Right atrium auricular region (tissue), 2 donors: ENCODE measurements around the gene KCTD21. TPM values are rescaled to one million over a fixed set of nuclear protein-coding genes. Genes with fewer than 3 reads are reported as not detected.
"Not testable (repeated sequence)": the region's sequence is repeated elsewhere in the genome, so short reads cannot be mapped to it uniquely, and the experiment has no call there.

Source experiments
- DNase-seq: peaks from one replicate; pipeline ENCODE4 v3.0.0-alpha.2; 2019; ENCODE audit warnings: low spot score
- H3K27ac ChIP-seq, 2 donors: fragments of 200-600 bp; sonication (generic); 1 replicate in 1 of 2; 2 replicates in 1 of 2; pipeline ENCODE4 v1.5.1; 2016 to 2019
- H3K27me3 ChIP-seq, 2 donors: fragments of 200-600 bp; sonication (generic); one replicate each; pipeline versions ENCODE4 v1.5.1 to v1.6.0; 2017 to 2019
- H3K36me3 ChIP-seq: fragments of 200-600 bp; sonication (generic); one replicate; pipeline ENCODE4 v1.5.1; 2016
- H3K4me1 ChIP-seq, 2 donors: fragments of 200-600 bp; sonication (generic); one replicate each; pipeline versions ENCODE4 v1.5.1 to v1.6.0; 2017 to 2019
- H3K4me3 ChIP-seq, 2 donors: fragments of 200-600 bp; sonication (generic); 1 replicate in 1 of 2; 2 replicates in 1 of 2; pipeline ENCODE4 v1.5.1; 2017 to 2019; ENCODE audit warnings: mild to moderate bottlenecking in 1 of 2, moderate library complexity in 1 of 2
- H3K9me3 ChIP-seq, 2 donors: fragments of 200-600 bp; sonication (generic); one replicate each; pipeline ENCODE4 v1.5.1; 2019
- total RNA-seq, 2 donors: library from RNA; depleted of rRNA; stranded (reverse); fragments of >200 nt; gene quantifications; one replicate each; pipeline ENCODE4 v1.1.0, GENCODE V29; 2016
- TF ChIP-seq, protein P1 (sequence below), 2 donors: fragments of 200-600 bp; sonication (generic); IDR thresholded peaks; one replicate each; pipeline ENCODE4 v1.5.1; 2019; ENCODE audit warnings: antibody characterized with exemption in 2 of 2

The KCTD21 gene, protein sequence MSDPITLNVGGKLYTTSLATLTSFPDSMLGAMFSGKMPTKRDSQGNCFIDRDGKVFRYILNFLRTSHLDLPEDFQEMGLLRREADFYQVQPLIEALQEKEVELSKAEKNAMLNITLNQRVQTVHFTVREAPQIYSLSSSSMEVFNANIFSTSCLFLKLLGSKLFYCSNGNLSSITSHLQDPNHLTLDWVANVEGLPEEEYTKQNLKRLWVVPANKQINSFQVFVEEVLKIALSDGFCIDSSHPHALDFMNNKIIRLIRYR
- total RNA-seq = 10 to 100 TPM in 1 of 2 donors, 1 to 10 TPM in 1; 9.8 to 12.9 TPM

DNA sequence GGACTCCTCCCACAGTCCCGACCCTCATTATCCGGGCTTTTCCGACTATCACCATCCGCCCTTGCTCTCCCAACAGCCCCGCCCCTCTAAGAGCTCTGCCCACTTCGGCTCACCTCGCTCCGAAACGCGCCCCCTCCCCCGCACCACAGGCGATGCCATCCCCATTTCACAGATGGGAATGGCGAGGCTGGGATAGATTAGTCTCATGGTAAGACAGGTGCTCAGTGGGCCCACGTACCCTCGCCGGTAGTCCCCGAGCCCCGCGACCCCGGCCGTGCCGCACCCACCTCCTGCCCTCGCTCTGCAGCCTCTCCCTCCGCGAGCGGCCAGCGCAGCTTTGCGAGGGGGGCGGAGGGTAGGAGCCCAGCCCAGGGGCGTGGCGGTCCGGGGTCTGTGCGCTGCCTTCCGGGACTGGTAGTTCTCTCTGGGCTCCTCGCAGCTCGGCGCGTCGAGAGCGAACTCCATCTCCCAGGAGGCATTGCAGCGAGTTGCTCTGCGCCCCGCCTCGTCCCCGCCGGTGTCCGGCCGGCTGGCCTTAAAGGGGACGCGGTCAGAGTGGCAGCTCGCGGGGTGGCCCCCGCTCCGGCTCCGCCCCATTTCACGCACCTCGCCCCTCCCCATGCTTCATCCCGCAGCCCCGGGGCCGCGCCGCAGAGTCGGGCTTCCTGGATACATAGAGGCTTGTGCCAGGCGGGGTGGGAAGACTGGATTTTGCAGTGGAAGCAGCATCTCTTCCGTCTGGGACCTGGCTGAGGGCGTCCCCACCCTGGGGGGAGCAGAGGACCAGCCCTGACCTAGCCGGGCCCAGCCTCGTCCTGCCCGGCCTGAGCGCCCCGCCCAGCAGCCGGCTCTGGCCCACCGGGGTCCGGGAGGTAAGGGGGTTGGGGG lies at the start of gene KCTD21, which contains the start of gene USP35:
Gene KCTD21 (minus strand): TSS at position 341 of the 888 bp plus-strand sequence. CDS start 14,072 bp downstream, outside the sequence.
Gene USP35 (plus strand): TSS at position 634 of the 888 bp plus-strand sequence. CDS start 7,327 bp downstream, outside the sequence.
- no peaks in the 10 kb centered on the region for H3K27me3 ChIP-seq
- H3K4me3 ChIP-seq = peak within 1 kb of the TSS; percentile 89 to 91
- H3K4me1 ChIP-seq = peaks cover 0 to 55% of the 10 kb centered on the region in 2 donors
- H3K36me3 ChIP-seq = no peaks in the 10 kb centered on the region
- peak; percentile 97 for DNase-seq
- peak within 1 kb of the TSS; percentile 89 to 91 for H3K27ac ChIP-seq
- TF ChIP-seq, protein P1, sequence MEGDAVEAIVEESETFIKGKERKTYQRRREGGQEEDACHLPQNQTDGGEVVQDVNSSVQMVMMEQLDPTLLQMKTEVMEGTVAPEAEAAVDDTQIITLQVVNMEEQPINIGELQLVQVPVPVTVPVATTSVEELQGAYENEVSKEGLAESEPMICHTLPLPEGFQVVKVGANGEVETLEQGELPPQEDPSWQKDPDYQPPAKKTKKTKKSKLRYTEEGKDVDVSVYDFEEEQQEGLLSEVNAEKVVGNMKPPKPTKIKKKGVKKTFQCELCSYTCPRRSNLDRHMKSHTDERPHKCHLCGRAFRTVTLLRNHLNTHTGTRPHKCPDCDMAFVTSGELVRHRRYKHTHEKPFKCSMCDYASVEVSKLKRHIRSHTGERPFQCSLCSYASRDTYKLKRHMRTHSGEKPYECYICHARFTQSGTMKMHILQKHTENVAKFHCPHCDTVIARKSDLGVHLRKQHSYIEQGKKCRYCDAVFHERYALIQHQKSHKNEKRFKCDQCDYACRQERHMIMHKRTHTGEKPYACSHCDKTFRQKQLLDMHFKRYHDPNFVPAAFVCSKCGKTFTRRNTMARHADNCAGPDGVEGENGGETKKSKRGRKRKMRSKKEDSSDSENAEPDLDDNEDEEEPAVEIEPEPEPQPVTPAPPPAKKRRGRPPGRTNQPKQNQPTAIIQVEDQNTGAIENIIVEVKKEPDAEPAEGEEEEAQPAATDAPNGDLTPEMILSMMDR (IDR thresholded peaks at IDR 0.05) = no peak
- H3K9me3 ChIP-seq = no peaks in the 10 kb centered on the region

DNA sequence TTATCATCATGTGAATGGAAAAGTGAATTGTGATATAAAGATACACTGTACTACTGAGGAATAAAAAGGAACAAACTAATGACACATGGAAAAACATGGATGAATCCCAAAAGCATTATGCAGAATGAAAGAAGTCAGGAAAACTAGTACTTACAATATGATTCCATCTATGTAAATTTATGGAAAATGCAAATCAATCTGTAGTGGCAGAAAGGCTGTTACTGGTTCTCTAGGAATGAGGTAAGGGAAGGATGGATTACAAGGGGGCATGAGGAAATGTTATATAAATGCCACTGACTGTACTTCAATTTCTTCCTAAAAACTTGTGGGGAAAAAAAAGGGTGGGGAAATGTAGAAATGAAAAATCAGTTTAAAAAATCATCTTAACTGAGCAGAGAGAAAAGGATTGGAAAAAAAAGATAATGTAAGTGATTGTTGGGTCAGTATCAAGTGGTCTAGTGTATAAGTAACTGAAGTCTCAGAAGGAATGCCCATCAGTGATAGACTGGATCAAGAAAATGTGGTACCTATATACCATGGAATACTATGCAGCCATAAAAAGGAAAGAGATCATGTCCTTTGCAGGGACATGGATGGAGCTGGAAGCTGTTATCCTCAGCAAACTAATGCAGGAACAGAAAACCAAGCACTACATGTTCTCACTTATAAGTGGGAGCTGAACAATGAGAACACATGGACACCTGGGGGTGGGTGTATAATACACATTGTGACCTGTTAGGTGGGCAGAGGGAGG lies 49.0 kb upstream of the KCTD21 start:
- Histone ChIP-seq H3K4me1 (peaks cover 0 to 2% of the 10 kb centered on the region in 2 donors), H3K27me3 (no peaks in the 10 kb centered on the region), H3K4me3 (no peak overlapping the region), H3K36me3 (no peaks in the 10 kb centered on the region), H3K27ac (no peak overlapping the region), H3K9me3 (peaks cover 0 to 11% of the 10 kb centered on the region in 2 donors)
- TF ChIP-seq, protein P1 (IDR thresholded peaks at IDR 0.05) = no peak
- no peak for DNase-seq

DNA sequence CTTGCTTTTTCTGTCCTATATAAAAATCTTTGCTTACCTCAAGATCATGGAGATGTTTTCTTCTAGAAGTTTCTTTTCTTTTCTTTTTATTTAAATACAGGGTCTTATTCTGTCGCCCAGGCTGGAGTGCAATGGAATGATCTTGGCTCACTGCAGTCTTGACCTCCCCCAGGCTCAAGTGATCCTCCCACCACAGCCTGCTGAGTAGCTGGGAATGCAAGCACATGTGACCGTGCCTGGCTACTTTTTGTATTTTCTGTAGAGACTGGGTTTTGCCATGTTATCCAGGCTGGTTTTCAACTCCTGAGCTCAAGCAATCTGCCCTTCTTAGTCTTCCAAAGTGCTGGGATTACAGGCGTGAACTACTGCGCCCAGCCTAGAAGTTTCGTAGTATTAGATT lies 45.6 kb upstream of the KCTD21 start:
- DNase-seq = no peak
- Histone ChIP-seq H3K27ac (no peak overlapping the region), H3K4me3 (no peak overlapping the region), H3K36me3 (no peaks in the 10 kb centered on the region), H3K9me3 (no peaks in the 10 kb centered on the region), H3K4me1 (peaks cover 0 to 27% of the 10 kb centered on the region in 2 donors), H3K27me3 (no peaks in the 10 kb centered on the region)
- TF ChIP-seq, protein P1 (IDR thresholded peaks at IDR 0.05) = no peak

DNA sequence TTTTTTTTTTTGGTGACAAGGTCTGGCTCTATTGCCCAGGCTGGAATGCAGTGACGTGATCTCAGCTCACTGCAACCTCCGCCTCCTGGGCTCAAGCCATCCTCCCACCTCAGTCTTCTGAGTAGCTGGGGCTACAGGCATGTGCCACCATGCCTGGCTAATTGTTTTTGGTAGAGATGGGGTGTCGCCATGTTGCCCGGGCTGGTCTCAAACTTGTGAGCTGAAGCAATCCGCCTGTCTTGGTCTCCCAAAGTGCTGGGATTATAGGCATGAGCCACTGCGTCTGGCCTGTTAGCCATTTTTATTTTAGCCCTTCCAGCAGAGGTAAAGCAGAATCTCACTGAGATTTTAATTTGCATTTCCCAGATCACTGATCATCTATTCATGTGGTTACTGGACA lies 44.6 kb upstream of the KCTD21 start:
- H3K27me3 ChIP-seq, DNase-seq, H3K9me3 ChIP-seq, H3K4me3 ChIP-seq, H3K27ac ChIP-seq, H3K36me3 ChIP-seq: not testable (repeated sequence)
- peaks cover 0 to 27% of the 10 kb centered on the region in 2 donors for H3K4me1 ChIP-seq

DNA sequence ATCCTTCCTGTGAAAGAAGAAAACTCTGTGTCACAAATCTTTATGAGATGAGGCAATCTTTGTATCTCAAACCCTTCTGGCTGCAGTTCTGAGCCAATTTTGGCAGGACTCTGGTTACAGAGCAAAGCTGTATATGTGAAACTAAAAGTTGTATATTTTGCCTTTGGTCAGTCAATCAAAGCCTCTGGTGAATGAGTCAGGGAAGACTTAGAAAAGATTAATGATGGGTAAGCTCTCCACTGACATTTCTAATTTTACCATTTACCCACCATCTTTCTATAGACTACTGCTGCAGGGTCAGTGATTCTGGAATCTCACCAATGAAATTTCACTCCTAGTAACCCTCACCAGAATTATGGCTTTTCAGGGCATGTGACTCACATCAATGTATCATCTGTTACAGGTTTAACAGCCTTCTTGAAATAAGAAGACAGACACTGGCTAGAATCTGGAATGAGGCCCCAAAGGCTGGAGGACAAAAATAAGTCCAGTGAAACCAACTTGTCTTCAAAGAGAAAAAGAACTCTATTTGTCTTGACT lies 43.6 kb upstream of the KCTD21 start:
- Histone ChIP-seq H3K4me1 (peaks cover 0 to 27% of the 10 kb centered on the region in 2 donors), H3K36me3 (no peaks in the 10 kb centered on the region), H3K9me3 (no peaks in the 10 kb centered on the region), H3K4me3 (no peak overlapping the region), H3K27ac (peak overlapping the region; percentile 33 to 55), H3K27me3 (no peaks in the 10 kb centered on the region)
- peak; percentile 61 for DNase-seq
- TF ChIP-seq, protein P1 (IDR thresholded peaks at IDR 0.05) = no peak
